ENCODE measurements around the gene PCDHGA5.

DNA sequence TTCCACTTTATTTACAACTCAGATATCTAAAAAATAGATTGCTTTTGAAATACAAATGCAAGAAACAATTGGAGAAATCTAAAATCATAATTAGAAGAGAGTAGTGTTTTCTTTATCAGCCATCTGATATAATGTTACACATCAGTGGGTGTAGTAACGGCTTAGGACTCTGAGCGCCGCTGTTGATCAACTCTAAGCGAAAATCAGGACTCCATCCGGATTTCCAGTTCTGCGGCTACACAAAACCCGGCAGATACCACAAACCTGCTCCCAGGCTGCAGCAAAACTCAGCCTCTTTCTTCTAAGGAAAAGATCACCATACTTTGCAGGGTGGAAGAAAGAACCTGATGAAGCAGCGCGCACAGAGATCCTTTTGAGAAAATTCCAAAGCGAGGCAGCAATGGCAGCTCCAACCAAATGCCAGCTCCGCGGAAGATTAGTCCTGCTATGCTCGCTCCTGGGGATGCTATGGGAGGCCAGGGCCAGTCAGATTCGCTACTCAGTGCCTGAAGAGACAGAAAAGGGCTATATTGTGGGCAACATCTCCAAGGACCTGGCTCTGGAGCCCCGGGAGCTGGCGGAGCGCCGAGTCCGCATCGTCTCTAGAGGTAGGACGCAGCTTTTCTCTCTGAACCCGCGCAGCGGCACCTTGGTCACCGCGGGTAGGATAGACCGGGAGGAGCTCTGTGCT lies 38.7 kb downstream of the PCDHGA5 start, which contains the start of gene PCDHGA9:
- TF ChIP-seq CTCF (IDR thresholded peaks at IDR 0.05) (peak in 1 of 2 donors; percentile 23), POLR2A (IDR thresholded peaks at IDR 0.05) (no peak)

All from suprapubic skin (tissue), 3 donors.